Measurements from ENCODE around the gene INPP5K.

GRCh38 chr17:1488826-1489270 lies 27.6 kb downstream of the INPP5K start:
- no peak for TF ChIP-seq GATA2 (IDR thresholded peaks at IDR 0.05; ENCODE audit: low read depth, low read length)
- no peak for TF ChIP-seq GATA3 (IDR thresholded peaks at IDR 0.05; ENCODE audit: low read depth, low read length)

Data from SH-SY5Y (cell line).